ENCODE results near the gene CEACAM18.

Gene CEACAM18

GRCh38 chr19:51490676-51491075 lies 12.3 kb downstream of the CEACAM18 start:
- Histone ChIP-seq H3K27me3 (ENCODE audit: insufficient read depth, low read length) (no peaks in the 10 kb centered on the region), H3K79me2 (ENCODE audit: insufficient read depth, low read length) (no peaks in the 10 kb centered on the region), H4K20me1 (ENCODE audit: insufficient read depth, low read length) (no peaks in the 10 kb centered on the region), H3K4me3 (ENCODE audit: low read depth, low read length, poor library complexity, severe bottlenecking) (no peak overlapping the region), H3K27ac (ENCODE audit: low read depth, low read length, poor library complexity, severe bottlenecking) (no peak overlapping the region), H3K9me2 (ENCODE audit: low read depth, low read length) (no peaks in the 10 kb centered on the region), H3K4me2 (ENCODE audit: low read length) (no peak overlapping the region), H3K4me1 (ENCODE audit: insufficient read depth, low read length, severe bottlenecking) (no peaks in the 10 kb centered on the region), H3F3A (ENCODE audit: insufficient read depth, low read length) (no peaks in the 10 kb centered on the region), H3K36me3 (ENCODE audit: insufficient read depth, low read length) (no peaks in the 10 kb centered on the region), H3K9ac (ENCODE audit: low read length) (no peak overlapping the region), H2AFZ (ENCODE audit: low read length) (no peak overlapping the region), H3K9me3 (ENCODE audit: low read length) (no peaks in the 10 kb centered on the region)
- TF ChIP-seq CTCF (IDR thresholded peaks at IDR 0.05; ENCODE audit: low read length) (no peak), EZH2 (IDR thresholded peaks at IDR 0.05; ENCODE audit: borderline replicate concordance, low read length) (no peak)

GRCh38 chr19:51491586-51491985 lies 13.2 kb downstream of the CEACAM18 start:
- H3K79me2 ChIP-seq (ENCODE audit: insufficient read depth, low read length) = no peaks in the 10 kb centered on the region
- TF ChIP-seq CTCF (IDR thresholded peaks at IDR 0.05; ENCODE audit: low read length) = no peak
- TF ChIP-seq EZH2 (IDR thresholded peaks at IDR 0.05; ENCODE audit: borderline replicate concordance, low read length) = no peak
- H3K4me3 ChIP-seq (ENCODE audit: low read depth, low read length, poor library complexity, severe bottlenecking) = no peak overlapping the region
- H3F3A ChIP-seq (ENCODE audit: insufficient read depth, low read length) = no peaks in the 10 kb centered on the region
- no peaks in the 10 kb centered on the region for H3K4me1 ChIP-seq (ENCODE audit: insufficient read depth, low read length, severe bottlenecking)
- H3K9me3 ChIP-seq (ENCODE audit: low read length) = no peaks in the 10 kb centered on the region
- no peak overlapping the region for H3K9ac ChIP-seq (ENCODE audit: low read length)
- no peak overlapping the region for H3K4me2 ChIP-seq (ENCODE audit: low read length)
- no peak overlapping the region for H2AFZ ChIP-seq (ENCODE audit: low read length)
- H3K27ac ChIP-seq (ENCODE audit: low read depth, low read length, poor library complexity, severe bottlenecking) = no peak overlapping the region
- no peaks in the 10 kb centered on the region for H3K27me3 ChIP-seq (ENCODE audit: insufficient read depth, low read length)
- no peaks in the 10 kb centered on the region for H4K20me1 ChIP-seq (ENCODE audit: insufficient read depth, low read length)
- no peaks in the 10 kb centered on the region for H3K36me3 ChIP-seq (ENCODE audit: insufficient read depth, low read length)
- no peaks in the 10 kb centered on the region for H3K9me2 ChIP-seq (ENCODE audit: low read depth, low read length)

GRCh38 chr19:51493776-51494175 lies 15.4 kb downstream of the CEACAM18 start:
- no peaks in the 10 kb centered on the region for H3K27me3 ChIP-seq (ENCODE audit: insufficient read depth, low read length)
- no peaks in the 10 kb centered on the region for H3K4me1 ChIP-seq (ENCODE audit: insufficient read depth, low read length, severe bottlenecking)

More at GRCh38 chr19:51493776-51494175, 15.4 kb downstream of the CEACAM18 start:
- Histone ChIP-seq H3K9me2 (ENCODE audit: low read depth, low read length) (no peaks in the 10 kb centered on the region), H3K9me3 (ENCODE audit: low read length) (no peaks in the 10 kb centered on the region), H4K20me1 (ENCODE audit: insufficient read depth, low read length) (no peaks in the 10 kb centered on the region), H3K27ac (ENCODE audit: low read depth, low read length, poor library complexity, severe bottlenecking) (no peak overlapping the region), H3K79me2 (ENCODE audit: insufficient read depth, low read length) (no peaks in the 10 kb centered on the region), H3K4me3 (ENCODE audit: low read depth, low read length, poor library complexity, severe bottlenecking) (no peak overlapping the region), H3K36me3 (ENCODE audit: insufficient read depth, low read length) (no peaks in the 10 kb centered on the region), H2AFZ (ENCODE audit: low read length) (no peak overlapping the region), H3K4me2 (ENCODE audit: low read length) (no peak overlapping the region), H3K9ac (ENCODE audit: low read length) (no peak overlapping the region), H3F3A (ENCODE audit: insufficient read depth, low read length) (no peaks in the 10 kb centered on the region)
- TF ChIP-seq EZH2 (IDR thresholded peaks at IDR 0.05; ENCODE audit: borderline replicate concordance, low read length) (no peak), CTCF (IDR thresholded peaks at IDR 0.05; ENCODE audit: low read length) (no peak)
